SKM-1 (cell line): Measurements from ENCODE around the gene SLC4A3.
"Not testable (repeated sequence)": the region's sequence is repeated elsewhere in the genome, so short reads cannot be mapped to it uniquely, and the experiment has no call there.

Source experiments
- DNase-seq: peaks from one replicate; lab custom pipeline; 2025; ENCODE audit not compliant: unreplicated experiment; lab: John Stamatoyannopoulos, UW

Gene SLC4A3

GRCh38 chr2:219675221-219675620 lies 47.8 kb downstream of the SLC4A3 start:
- no peak for DNase-seq

DNA sequence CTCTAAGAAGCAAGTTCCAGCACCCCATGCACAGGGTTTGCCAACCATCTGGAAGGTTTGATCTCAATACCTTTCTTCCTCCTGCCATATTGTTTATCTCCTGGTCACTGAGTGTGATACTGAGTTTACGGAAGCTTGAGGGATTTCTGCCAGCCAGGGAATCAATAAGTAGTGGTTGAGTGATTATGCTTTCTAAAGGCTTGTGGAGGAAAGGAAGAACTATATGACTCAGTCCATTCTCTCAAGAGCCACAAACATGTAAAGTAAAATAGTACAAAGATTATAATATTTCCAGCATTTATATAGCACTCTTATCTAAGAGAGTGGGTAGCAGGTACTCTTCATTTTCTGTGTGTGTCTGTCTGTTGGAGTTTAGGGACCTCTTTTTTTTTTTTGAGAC lies 49.2 kb downstream of the SLC4A3 start:
- DNase-seq = no peak

- DNase-seq = no peak
Observed at GRCh38 chr2:219679041-219679440, 51.6 kb downstream of the SLC4A3 start.

- DNase-seq = no peak
Observed at GRCh38 chr2:219679571-219679970, 52.1 kb downstream of the SLC4A3 start.

- DNase-seq = no peak
Observed at GRCh38 chr2:219680958-219681693, 53.7 kb downstream of the SLC4A3 start.

- DNase-seq = no peak
Observed at GRCh38 chr2:219681694-219682300, 54.4 kb downstream of the SLC4A3 start.

GRCh38 chr2:219683474-219683873 lies 56.0 kb downstream of the SLC4A3 start:
- not testable (repeated sequence) for DNase-seq

DNA sequence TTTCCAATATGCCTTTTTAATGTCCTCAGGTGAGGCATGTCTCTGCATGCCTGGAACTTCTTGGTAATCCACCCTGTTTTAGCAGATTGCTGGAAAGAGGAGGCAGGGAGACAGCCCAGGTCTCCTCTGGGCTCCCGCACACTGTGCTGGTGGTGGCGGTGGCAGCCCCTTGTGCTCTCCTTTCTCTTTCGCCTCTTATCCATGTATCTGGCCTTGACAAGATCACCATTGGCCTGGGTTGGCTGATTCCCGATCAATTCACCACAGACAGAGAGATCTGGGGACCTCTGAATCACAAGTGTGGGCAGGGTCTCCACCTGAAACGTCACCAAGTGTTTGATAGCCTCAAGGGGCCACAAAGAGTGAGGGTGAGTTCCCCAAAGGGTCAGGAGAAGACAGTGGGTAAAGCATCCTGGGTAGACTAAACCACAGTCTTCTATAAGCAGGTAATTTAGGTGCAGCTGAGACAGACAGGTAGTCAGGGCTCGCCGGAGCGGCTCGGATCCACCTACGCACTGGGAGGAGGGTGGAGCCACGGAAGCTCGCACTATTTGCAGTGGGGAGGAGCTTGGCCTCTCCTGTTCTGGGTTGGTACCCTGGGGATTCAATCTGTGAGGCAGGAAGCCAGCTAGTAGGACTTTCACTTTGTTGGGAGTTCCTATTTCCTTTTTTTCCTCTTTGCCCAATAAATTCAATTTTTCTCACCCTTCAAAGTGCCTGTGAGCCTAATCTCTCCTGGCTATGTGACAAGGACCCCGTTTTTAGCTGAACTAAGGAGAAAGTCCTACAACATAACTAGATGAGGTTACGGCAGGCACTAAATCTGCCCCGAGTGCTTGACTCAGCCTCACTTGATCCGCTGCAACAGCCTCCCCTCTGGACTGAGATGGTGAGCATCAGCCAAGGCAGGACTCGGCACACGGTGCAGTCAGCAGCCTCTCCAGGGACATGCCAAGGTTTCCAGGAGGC lies 57.6 kb downstream of the SLC4A3 start:
- DNase-seq = no peak

DNA sequence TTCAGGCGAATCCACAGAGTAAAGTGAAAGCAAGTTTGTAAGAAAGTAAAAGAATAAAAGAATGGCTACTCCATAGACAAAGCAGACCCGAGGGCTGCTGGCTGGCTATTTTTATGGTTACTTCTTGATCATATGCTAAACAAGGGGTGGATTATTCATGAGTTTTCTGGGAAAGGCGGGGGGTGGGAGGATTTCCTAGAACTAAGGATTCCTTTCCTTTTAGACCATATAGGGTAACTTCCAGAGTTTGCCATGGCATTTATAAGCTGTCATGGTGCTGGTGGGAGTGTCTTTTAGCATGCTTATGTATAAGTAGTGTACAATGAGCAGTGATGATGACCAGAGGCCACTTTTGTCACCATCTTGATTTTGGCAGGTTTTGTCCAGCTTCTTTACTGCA lies 59.8 kb downstream of the SLC4A3 start:
- DNase-seq = no peak

DNA sequence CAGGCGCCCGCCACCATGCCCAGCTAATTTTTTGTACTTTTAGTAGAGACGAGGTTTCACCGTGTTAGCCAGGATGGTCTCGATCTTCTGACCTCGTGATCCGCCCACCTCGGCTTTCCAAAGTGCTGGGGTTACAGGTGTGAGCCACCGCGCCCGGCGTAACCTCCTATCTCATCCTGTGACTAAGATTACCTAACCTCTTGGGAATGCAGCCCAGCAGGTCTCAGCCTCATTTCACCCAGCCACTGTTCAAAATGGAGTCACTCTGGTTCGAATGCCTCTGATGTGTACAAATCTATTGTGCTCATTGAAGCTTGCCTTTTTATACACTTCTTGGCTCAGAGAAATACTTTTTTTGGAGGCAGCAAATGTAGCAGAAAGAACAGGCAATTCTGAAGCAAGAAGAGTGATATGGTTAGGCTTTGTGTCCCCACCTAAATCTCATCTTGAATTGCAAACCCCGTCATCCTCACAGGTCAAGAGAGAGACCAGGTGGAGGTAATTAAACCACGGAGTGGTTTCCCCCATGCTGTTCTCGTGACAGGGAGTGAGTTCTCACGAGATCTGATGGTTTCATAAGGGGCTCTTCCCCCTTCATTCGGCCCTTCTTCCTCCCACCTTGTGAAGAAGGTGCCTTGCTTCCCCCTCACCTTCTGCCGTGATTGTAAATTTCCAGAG lies 60.6 kb downstream of the SLC4A3 start:
- DNase-seq = no peak

DNA sequence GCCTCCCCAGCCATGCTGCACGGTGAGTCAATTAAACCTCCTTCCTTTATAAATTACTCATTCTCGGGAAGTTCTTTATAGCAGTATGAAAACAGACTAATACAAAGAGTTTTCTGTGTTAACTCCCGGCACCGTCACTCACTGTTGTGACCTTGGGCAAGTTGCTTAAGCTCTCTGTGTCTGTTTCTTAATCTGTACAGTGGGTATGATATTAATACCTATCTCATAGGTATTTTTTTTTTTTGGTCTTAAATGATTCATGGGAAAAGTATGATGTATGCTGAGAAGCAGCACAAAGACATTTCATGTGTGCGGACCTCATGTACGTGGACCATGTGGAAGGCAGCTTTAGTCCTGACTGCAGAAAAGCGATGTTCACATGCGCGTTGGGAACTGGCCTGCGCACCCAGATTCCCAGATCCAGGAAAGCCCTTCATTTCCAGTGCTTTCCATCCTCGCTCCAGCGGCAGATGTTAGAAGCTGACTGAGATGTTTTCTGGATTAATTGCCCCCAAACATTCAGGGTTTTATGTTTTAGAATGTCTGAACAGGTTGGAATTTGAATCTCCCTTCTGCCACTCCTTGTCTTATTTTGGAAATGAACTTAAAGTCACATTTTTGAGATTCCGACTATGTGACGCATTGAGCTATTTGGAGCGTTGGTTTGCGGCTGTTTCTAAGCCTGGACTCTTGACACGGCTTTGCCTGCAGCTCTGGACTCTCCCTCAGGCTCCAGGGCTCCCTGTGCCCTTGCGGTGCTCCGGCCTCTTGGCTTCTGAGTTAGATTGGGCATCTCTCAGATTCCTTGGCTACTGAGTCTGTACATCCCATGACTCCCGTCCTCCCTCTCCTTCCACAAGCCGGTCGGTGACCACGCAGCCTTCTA lies 61.4 kb downstream of the SLC4A3 start:
- no peak for DNase-seq

DNA sequence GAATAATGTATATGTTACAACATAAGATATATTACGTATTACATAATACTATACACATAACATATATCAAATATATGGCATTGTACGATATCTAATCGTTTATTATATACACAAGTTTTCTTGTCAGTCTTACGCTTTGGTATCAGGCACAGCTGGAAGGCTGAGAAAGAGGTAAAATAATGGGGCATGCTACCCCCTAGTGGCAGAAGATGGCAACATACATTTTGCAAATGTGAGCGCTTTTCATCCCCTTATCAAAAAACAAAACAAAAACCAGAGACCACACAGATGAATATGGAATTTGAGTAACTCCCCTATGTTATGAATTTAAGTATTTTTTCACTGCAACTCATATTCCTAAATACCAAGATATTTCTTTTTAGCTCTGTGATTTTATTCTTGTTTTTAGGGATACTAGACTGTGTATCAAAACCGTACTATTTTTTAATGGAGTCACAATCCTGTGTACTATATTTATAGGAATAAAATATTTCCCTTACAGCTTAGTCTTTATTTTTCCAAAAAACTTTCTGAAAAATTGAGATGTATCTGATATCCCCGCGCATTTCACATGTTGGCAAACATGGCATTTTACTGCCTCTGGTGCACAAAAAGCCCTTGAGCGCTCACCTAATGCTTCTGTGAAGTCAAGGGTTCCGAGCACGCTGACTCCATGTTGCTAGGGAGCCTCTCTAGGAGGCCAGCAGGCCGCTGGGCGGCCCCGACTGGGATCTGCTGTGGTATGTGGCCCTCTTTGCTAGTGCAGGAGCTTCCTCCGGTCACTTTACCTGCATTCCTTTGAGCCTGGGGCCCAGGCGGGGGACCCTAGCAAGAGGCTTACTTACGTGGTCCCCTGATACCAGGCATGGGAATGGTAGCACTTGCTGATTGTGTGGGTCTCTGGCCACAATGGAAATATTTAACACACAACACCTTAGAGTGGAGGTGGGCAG lies 62.5 kb downstream of the SLC4A3 start:
- peak; percentile 53 for DNase-seq

- DNase-seq = no peak
Observed at GRCh38 chr2:219691571-219691970, 64.1 kb downstream of the SLC4A3 start.
